ENCODE measurements around the gene COBLL1. TPM values are rescaled to one million over a fixed set of nuclear protein-coding genes. Genes with fewer than 3 reads are reported as not detected.

The COBLL1 gene
- total and polyA plus RNA-seq, 2 of the 4 experiments (the other 2 are of a cell fraction): 0.79 to 1.1 TPM

GRCh38 chr2:164847981-164848741 lies 6.5 kb upstream of the COBLL1 start:
- DNase-seq (no peak), ATAC-seq (ENCODE audit: low read depth) (no peak)
- no peaks in the 10 kb centered on the region for H3K36me3 ChIP-seq (ENCODE audit: control insufficient read depth, insufficient read depth, low read length)
- intact Hi-C loops (cut with micrococcal nuclease): loop anchor here (2.0 kb wide), 1 partner anchor 43 kb away; no protein-coding TSS in a partner anchor
- POLR2A ChIA-PET (ENCODE audit: unreplicated experiment): interaction anchor here (0.7 kb wide), 1 partner anchor 91 kb away, joined by 3 read pairs; no protein-coding TSS in a partner anchor
- no peak overlapping the region for H3K4me3 ChIP-seq (ENCODE audit: insufficient read depth, low read depth, low read length)
- H2BK15ac ChIP-seq (ENCODE audit: low read depth, low read length): no peak overlapping the region
- H2BK5ac ChIP-seq (ENCODE audit: low read depth, low read length, poor library complexity, severe bottlenecking): no peak overlapping the region
- no peaks in the 10 kb centered on the region for H3K4me1 ChIP-seq (ENCODE audit: control insufficient read depth, insufficient read depth, low read length)
- H3K27ac ChIP-seq (ENCODE audit: insufficient read depth, low read length): no peak overlapping the region
- H3K27me3 ChIP-seq (ENCODE audit: control insufficient read depth, insufficient read depth, low read length): peaks cover 3% of the 10 kb centered on the region; the same call in 1 of the 2 replicates
- no peak overlapping the region for H2AFZ ChIP-seq (replicated peaks; ENCODE audit: low read length, poor library complexity)
- dilution Hi-C loops (cut with HindIII; ENCODE audit: low sequenced_read_pairs, unreplicated experiment): no loop called here
- H3K14ac ChIP-seq (replicated peaks; ENCODE audit: low read depth, low read length): no peak overlapping the region
- BruUV-seq (replicated peaks): no TSS peak
- no peak overlapping the region for H3K9ac ChIP-seq (ENCODE audit: low read depth, low read length)
- no peaks in the 10 kb centered on the region for H3K79me1 ChIP-seq (ENCODE audit: low read depth in 1 of 2, low read length in 2 of 2)
- no peak overlapping the region for H3K56ac ChIP-seq (ENCODE audit: extremely low read depth, insufficient read depth, low read length)
- no peak for TF ChIP-seq MXI1 (IDR thresholded peaks at IDR 0.05; ENCODE audit: borderline replicate concordance, low read depth, low read length)
- in situ Hi-C loops (cut with MboI; ENCODE audit: low sequenced_read_pairs): no loop called here
- H2BK20ac ChIP-seq (ENCODE audit: low read depth, low read length): no peak overlapping the region
- CTCF ChIA-PET: no interaction called here
- H4K91ac ChIP-seq (ENCODE audit: insufficient read depth, low read depth, low read length): no peak overlapping the region
- no peak overlapping the region for H3K4me2 ChIP-seq (ENCODE audit: low read depth, low read length)
- H4K5ac ChIP-seq (ENCODE audit: low read depth, low read length): no peak overlapping the region
- H4K8ac ChIP-seq (ENCODE audit: low read depth in 2 of 2, low read length in 2 of 2): no peak overlapping the region
- H2AK5ac ChIP-seq (ENCODE audit: low read depth, low read length): no peak overlapping the region
- H3K18ac ChIP-seq (ENCODE audit: low read depth, low read length): no peak overlapping the region
- no peak overlapping the region for H3K4ac ChIP-seq (ENCODE audit: low read depth, low read length)
- no peaks in the 10 kb centered on the region for H3K9me1 ChIP-seq (ENCODE audit: insufficient read depth, low read length)
- H2BK120ac ChIP-seq (ENCODE audit: low read depth, low read length): no peak overlapping the region
- no CpG with 5 or more reads among the region's 2 CpGs for WGBS, 2 experiments (ENCODE audit: extremely low coverage in 2 of 2, insufficient read length in 1 of 2)
- no peaks in the 10 kb centered on the region for H4K20me1 ChIP-seq (ENCODE audit: insufficient read depth, low read length)
- H3K23ac ChIP-seq (ENCODE audit: low read depth, low read length): no peak overlapping the region
- H2AK9ac ChIP-seq (replicated peaks; ENCODE audit: low read depth, low read length, poor library complexity): no peak overlapping the region
- no peaks in the 10 kb centered on the region for H3K9me3 ChIP-seq (ENCODE audit: control insufficient read depth, insufficient read depth, low read length)
